ENCODE measurements around the gene TBC1D20.

TBC1D20 gene

GRCh38 chr20:401682-402495 is 60.4 kb downstream of the TBC1D20 start:
- no peak overlapping the region for H3K4me3 ChIP-seq (ENCODE audit: low read depth, low read length)
- TF ChIP-seq, protein P1, sequence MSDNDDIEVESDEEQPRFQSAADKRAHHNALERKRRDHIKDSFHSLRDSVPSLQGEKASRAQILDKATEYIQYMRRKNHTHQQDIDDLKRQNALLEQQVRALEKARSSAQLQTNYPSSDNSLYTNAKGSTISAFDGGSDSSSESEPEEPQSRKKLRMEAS (IDR thresholded peaks at IDR 0.05; ENCODE audit: low read depth, low read length): no peak
- TF ChIP-seq MYC (IDR thresholded peaks at IDR 0.05; ENCODE audit: low read depth, low read length): no peak
- no peak for TF ChIP-seq CTCF (IDR thresholded peaks at IDR 0.05; ENCODE audit: low read depth, low read length)
- TF ChIP-seq POLR2A (IDR thresholded peaks at IDR 0.05; ENCODE audit: extremely low read depth, insufficient read length): no peak
- peak; percentile 50 for DNase-seq (ENCODE audit: low read depth)

DNA sequence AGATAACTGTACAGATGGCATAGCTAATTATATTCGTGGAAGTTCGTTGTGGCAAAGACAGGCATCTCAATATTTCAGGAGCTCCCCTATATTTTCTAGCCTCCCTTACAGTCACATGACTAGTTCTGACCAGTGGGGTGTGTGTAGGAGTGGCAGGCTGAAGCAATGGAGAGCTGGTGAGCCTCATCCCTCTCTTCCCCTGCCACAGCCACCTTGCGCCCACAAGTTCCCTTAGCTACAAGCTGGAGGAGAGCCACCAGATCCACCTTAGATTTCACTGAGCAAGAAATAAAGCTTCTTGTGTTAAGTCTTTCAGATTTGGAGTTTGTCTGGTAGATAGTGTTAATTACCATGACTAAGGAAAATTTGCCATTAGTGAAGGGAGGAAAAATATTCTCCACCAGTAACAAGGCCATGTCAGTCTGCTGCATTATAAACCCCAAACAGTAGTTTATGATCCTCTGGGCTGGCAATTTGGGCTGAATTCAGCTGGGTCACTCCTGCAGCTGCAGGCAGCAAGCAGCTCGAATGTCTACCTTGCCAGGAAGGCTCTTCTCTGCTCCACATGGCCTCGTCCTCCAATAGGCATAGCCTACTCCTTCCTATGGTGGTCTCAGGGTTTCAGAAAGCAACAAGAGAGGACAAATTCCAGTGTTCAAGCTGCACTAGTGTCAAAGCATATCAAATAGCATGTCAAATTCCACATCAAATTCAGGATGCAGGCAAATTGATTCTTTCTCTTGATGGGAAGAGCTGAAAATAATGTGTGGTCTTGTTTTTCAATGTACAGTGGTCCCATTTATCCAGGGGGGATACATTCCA is 61.7 kb downstream of the TBC1D20 start:
- TF ChIP-seq MYC (IDR thresholded peaks at IDR 0.05; ENCODE audit: low read depth, low read length) (no peak), POLR2A (IDR thresholded peaks at IDR 0.05; ENCODE audit: extremely low read depth, insufficient read length) (no peak), CTCF (IDR thresholded peaks at IDR 0.05; ENCODE audit: low read depth, low read length) (no peak)
- TF ChIP-seq, protein P1 (IDR thresholded peaks at IDR 0.05; ENCODE audit: low read depth, low read length): 0 out of 2 replicates have a peak, but pooled peaks have one; percentile 41
- DNase-seq (ENCODE audit: low read depth): peak; percentile 63
- H3K4me3 ChIP-seq (ENCODE audit: low read depth, low read length): no peak overlapping the region

GRCh38 chr20:400128-400453 is 62.2 kb downstream of the TBC1D20 start:
- TF ChIP-seq, protein P1 (IDR thresholded peaks at IDR 0.05; ENCODE audit: low read depth, low read length): no peak
- TF ChIP-seq MYC (IDR thresholded peaks at IDR 0.05; ENCODE audit: low read depth, low read length) (no peak), CTCF (IDR thresholded peaks at IDR 0.05; ENCODE audit: low read depth, low read length) (no peak), POLR2A (IDR thresholded peaks at IDR 0.05; ENCODE audit: extremely low read depth, insufficient read length) (no peak)
- H3K4me3 ChIP-seq (ENCODE audit: low read depth, low read length): no peak overlapping the region
- DNase-seq (ENCODE audit: low read depth): no peak

- no peak for DNase-seq (ENCODE audit: low read depth)
- H3K4me3 ChIP-seq (ENCODE audit: low read depth, low read length): no peak overlapping the region
- TF ChIP-seq MYC (IDR thresholded peaks at IDR 0.05; ENCODE audit: low read depth, low read length) (no peak), POLR2A (IDR thresholded peaks at IDR 0.05; ENCODE audit: extremely low read depth, insufficient read length) (no peak), CTCF (IDR thresholded peaks at IDR 0.05; ENCODE audit: low read depth, low read length) (no peak)
Measured at GRCh38 chr20:399182-399707, 63.1 kb downstream of the TBC1D20 start.

GRCh38 chr20:397432-398237 is 64.7 kb downstream of the TBC1D20 start:
- DNase-seq (ENCODE audit: low read depth): no peak
- H3K4me3 ChIP-seq (ENCODE audit: low read depth, low read length): no peak overlapping the region
- TF ChIP-seq, protein P1 (IDR thresholded peaks at IDR 0.05; ENCODE audit: low read depth, low read length): no peak
- TF ChIP-seq POLR2A (IDR thresholded peaks at IDR 0.05; ENCODE audit: extremely low read depth, insufficient read length): no peak
- TF ChIP-seq CTCF (IDR thresholded peaks at IDR 0.05; ENCODE audit: low read depth, low read length): no peak
- no peak for TF ChIP-seq MYC (IDR thresholded peaks at IDR 0.05; ENCODE audit: low read depth, low read length)
